Glomerular endothelial cell (primary cell): ENCODE measurements around the gene RNF2. TPM values are rescaled to one million over a fixed set of nuclear protein-coding genes. Genes with fewer than 3 reads are reported as not detected.
"Not testable (repeated sequence)": the region's sequence is repeated elsewhere in the genome, so short reads cannot be mapped to it uniquely, and the experiment has no call there.

Experiments used
- DNase-seq: peaks from one replicate; pipeline ENCODE4 v3.0.0-alpha.2; 2011; ENCODE audit warnings: low read depth, low spot score; ENCODE audit errors: extremely low read depth
- total RNA-seq: library from RNA; depleted of rRNA; stranded (reverse); fragments of >200 nt; gene quantifications from 2 replicates; pipeline ENCODE4 v1.2.3, GENCODE V29; 2015

Gene RNF2
- 22.3 and 25.3 TPM in 2 replicates for total RNA-seq

- DNase-seq, result no peak
These were observed at the start of gene RNF2 for GRCh38 chr1:185044981-185045813. Gene RNF2 (plus strand): TSS chr1:185045558. CDS start chr1:185087554, 41,996 bp downstream.

- DNase-seq, result not testable (repeated sequence)
These were observed 45.4 kb upstream of the RNF2 start for GRCh38 chr1:184999974-185000373.

GRCh38 chr1:185001312-185001880 is 44.0 kb upstream of the RNF2 start:
- not testable (repeated sequence) for DNase-seq

GRCh38 chr1:185008838-185009237 is 36.5 kb upstream of the RNF2 start:
- no peak for DNase-seq

- no peak for DNase-seq
These were observed 35.0 kb upstream of the RNF2 start for GRCh38 chr1:185010361-185010760.

GRCh38 chr1:185014941-185015340 is 30.4 kb upstream of the RNF2 start:
- DNase-seq, result no peak

- DNase-seq, result no peak
These were observed 29.7 kb upstream of the RNF2 start for GRCh38 chr1:185015631-185016030.

- no peak for DNase-seq
These were observed 28.5 kb upstream of the RNF2 start for GRCh38 chr1:185016880-185017279.

- peak; percentile 10 for DNase-seq
These were observed 28.0 kb upstream of the RNF2 start for GRCh38 chr1:185017338-185017737.

- no peak for DNase-seq
These were observed 27.4 kb upstream of the RNF2 start for GRCh38 chr1:185017966-185018365.

- no peak for DNase-seq
These were observed 18.0 kb upstream of the RNF2 start for GRCh38 chr1:185027252-185027882.

- no peak for DNase-seq
These were observed 11.7 kb upstream of the RNF2 start for GRCh38 chr1:185033686-185034085.

GRCh38 chr1:185035258-185035657 is 10.1 kb upstream of the RNF2 start:
- DNase-seq, result no peak

GRCh38 chr1:185038813-185039376 is 6.5 kb upstream of the RNF2 start:
- no peak for DNase-seq

GRCh38 chr1:185039726-185040407 is 5.5 kb upstream of the RNF2 start:
- DNase-seq, result no peak

- DNase-seq, result no peak
These were observed 5.0 kb upstream of the RNF2 start for GRCh38 chr1:185040408-185040735.

GRCh38 chr1:185041742-185042141 is 3.6 kb upstream of the RNF2 start:
- DNase-seq, result no peak

- DNase-seq, result no peak
These were observed 2.6 kb upstream of the RNF2 start for GRCh38 chr1:185042737-185043136.

- no peak for DNase-seq
These were observed 971 bp upstream of the RNF2 start for GRCh38 chr1:185044387-185044786.

GRCh38 chr1:185045814-185046492 is 595 bp downstream of the RNF2 start:
- DNase-seq, result no peak

- no peak for DNase-seq
These were observed 1.3 kb downstream of the RNF2 start for GRCh38 chr1:185046668-185047067.
